Stomach (tissue), 4 donors: ENCODE data around the gene ORAI3.

Experiments used
- EP300 ChIP-seq: sonication (generic); formaldehyde crosslinking; IDR thresholded peaks from one replicate; pipeline ENCODE4 v1.6.1; 2017; ENCODE audit warnings: antibody characterized with exemption
- TF ChIP-seq, protein P1 (sequence below), 7 experiments: fragments of 450-650 bp in 4 of 7; fragments of 200-600 bp in 3 of 7; sonication (generic) in 3 of 7; IDR thresholded peaks; one replicate each; pipeline ENCODE4 v1.5.1; 2016 to 2019; ENCODE audit warnings: antibody characterized with exemption in 7 of 7, control low read depth in 2 of 7, mild to moderate bottlenecking in 1 of 7

DNA sequence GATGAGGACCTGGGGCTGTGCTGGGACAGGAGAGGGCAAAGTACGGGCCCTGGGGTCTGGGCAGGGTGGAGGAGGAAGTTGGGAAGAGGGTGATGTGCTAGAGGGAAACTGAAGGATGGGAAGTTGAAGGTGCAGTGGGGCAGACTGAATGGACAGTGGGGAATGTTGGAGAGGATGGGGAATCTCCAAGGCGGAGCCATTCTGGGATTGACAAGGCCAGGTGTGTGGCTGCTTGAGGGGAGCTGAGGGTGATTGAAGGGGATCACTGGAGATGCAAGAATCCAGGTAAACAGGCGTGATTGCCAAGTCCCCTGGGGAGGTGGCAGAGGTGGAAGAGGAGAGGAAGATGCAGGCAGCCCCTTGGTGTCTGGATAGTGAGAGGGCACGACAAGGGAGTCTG is 27.6 kb downstream of the ORAI3 start:
- TF ChIP-seq, protein P1, sequence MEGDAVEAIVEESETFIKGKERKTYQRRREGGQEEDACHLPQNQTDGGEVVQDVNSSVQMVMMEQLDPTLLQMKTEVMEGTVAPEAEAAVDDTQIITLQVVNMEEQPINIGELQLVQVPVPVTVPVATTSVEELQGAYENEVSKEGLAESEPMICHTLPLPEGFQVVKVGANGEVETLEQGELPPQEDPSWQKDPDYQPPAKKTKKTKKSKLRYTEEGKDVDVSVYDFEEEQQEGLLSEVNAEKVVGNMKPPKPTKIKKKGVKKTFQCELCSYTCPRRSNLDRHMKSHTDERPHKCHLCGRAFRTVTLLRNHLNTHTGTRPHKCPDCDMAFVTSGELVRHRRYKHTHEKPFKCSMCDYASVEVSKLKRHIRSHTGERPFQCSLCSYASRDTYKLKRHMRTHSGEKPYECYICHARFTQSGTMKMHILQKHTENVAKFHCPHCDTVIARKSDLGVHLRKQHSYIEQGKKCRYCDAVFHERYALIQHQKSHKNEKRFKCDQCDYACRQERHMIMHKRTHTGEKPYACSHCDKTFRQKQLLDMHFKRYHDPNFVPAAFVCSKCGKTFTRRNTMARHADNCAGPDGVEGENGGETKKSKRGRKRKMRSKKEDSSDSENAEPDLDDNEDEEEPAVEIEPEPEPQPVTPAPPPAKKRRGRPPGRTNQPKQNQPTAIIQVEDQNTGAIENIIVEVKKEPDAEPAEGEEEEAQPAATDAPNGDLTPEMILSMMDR (IDR thresholded peaks at IDR 0.05): no peak
- TF ChIP-seq EP300: no peak
